Stomach (tissue), 9 donors: Measurements from ENCODE around the gene MED13L. TPM values are rescaled to one million over a fixed set of nuclear protein-coding genes. Genes with fewer than 3 reads are reported as not detected.

ENCODE experiments used
- DNase-seq, 2 donors: peaks; one replicate each; pipeline versions ENCODE4 v3.0.0 to v3.0.0-alpha.2; 2013 to 2019
- H3K27ac ChIP-seq, 5 donors: fragments of 200-600 bp in 4 of 5; sonication (generic) in 4 of 5; one replicate each; pipeline ENCODE4 v1.5.1; 2013 to 2019; ENCODE audit warnings: mild to moderate bottlenecking in 1 of 5, moderate library complexity in 1 of 5
- H3K27me3 ChIP-seq, 3 donors: fragments of 200-600 bp; sonication (generic); one replicate each; pipeline ENCODE4 v1.5.1; 2017 to 2019; ENCODE audit warnings: mixed run types in 1 of 3
- H3K36me3 ChIP-seq, 4 donors: fragments of 200-600 bp; sonication (generic); 1 replicate in 3 of 4; 2 replicates in 1 of 4; pipeline ENCODE4 v1.5.1; 2016 to 2019
- H3K4me1 ChIP-seq, 4 donors: fragments of 200-600 bp; sonication (generic); one replicate each; pipeline ENCODE4 v1.5.1; 2016 to 2019
- H3K4me3 ChIP-seq, 4 donors: fragments of 200-600 bp; sonication (generic) in 3 of 4; one replicate each; pipeline ENCODE4 v1.5.1; 2016 to 2019; ENCODE audit warnings: mild to moderate bottlenecking in 1 of 4
- H3K9me3 ChIP-seq, 4 donors: fragments of 200-600 bp; sonication (generic); one replicate each; pipeline ENCODE4 v1.5.1; 2016 to 2019
- EP300 ChIP-seq: sonication (generic); formaldehyde crosslinking; IDR thresholded peaks from one replicate; pipeline ENCODE4 v1.6.1; 2017; ENCODE audit warnings: antibody characterized with exemption
- POLR2A ChIP-seq, 4 donors: fragments of 450-650 bp; IDR thresholded peaks; one replicate each; pipeline ENCODE4 v1.6.1; 2016; ENCODE audit warnings: antibody characterized with exemption in 4 of 4, control low read depth in 2 of 4, mild to moderate bottlenecking in 1 of 4, moderate library complexity in 1 of 4
- POLR2AphosphoS5 ChIP-seq, 3 donors: sonication (generic); formaldehyde crosslinking; IDR thresholded peaks; one replicate each; pipeline ENCODE4 v1.6.1; 2016; ENCODE audit warnings: antibody characterized with exemption in 3 of 3
- WGBS, 5 donors: extraction: QIAGEN DNeasy Blood & Tissue Kit in 3 of 5; methylation state at CpG; one replicate each; pipeline versions ENCODE4 v1.1.5 to v1.1.7; 2013 to 2018; 5-methylcytosine and 5-hydroxymethylcytosine counted together
- intact Hi-C: fragments of 100-400 bp; cut with DNase I; formaldehyde crosslinking; loops from one replicate; pipeline ENCODE4 v1.15.1; 2023; ENCODE audit warnings: low total_unique reads
- polyA plus RNA-seq, 3 donors: library from polyadenylated mRNA; stranded (reverse); fragments of 200-250 nt; gene quantifications; one replicate each; pipeline ENCODE4 v1.2.3, GENCODE V29; 2013
- total RNA-seq, 5 donors: library from RNA; depleted of rRNA; stranded (reverse); fragments of >200 nt; gene quantifications; one replicate each; pipeline versions ENCODE4 v1.1.0 to v1.2.3, GENCODE V29; 2014 to 2016
- TF ChIP-seq, protein P1 (sequence below), 7 experiments: fragments of 450-650 bp in 4 of 7; fragments of 200-600 bp in 3 of 7; sonication (generic) in 3 of 7; IDR thresholded peaks; one replicate each; pipeline ENCODE4 v1.5.1; 2016 to 2019; ENCODE audit warnings: antibody characterized with exemption in 7 of 7, control low read depth in 2 of 7, mild to moderate bottlenecking in 1 of 7
- donor health status: healthy with polysubstance abuse.
- donor health status: Bipolar disorder and iron deficiency.
- donor health status: healthy.

Gene MED13L
- total and polyA plus RNA-seq, 8 donors: 10.4 to 305 (median 72.7) TPM

DNA sequence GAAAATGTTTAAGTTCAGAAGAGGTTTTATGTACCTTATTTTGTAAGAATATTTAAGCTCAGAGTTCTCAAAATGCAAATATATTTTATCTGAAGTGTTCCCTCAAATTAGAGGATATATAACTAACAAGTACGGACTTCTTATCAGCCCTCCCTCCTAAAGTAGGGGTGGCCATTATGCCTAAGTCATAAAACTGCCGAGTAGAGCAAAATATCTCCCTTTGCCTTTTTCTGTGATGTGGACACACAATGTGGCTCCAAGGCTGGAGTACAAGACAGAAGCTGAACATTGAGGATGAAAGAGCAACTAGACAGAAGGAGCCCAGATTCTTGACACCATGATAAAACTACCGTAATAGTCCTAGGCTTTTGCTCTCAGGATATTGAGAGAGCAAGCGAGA, 120.9 kb downstream of the MED13L start:
- no peaks in the 10 kb centered on the region for H3K36me3 ChIP-seq
- peaks cover 24 to 77% (median 52%) of the 10 kb centered on the region in 4 donors for H3K4me1 ChIP-seq
- no peaks in the 10 kb centered on the region for H3K9me3 ChIP-seq
- no peaks in the 10 kb centered on the region for H3K27me3 ChIP-seq
- H3K4me3 ChIP-seq: no peak overlapping the region
- TF ChIP-seq POLR2A (IDR thresholded peaks at IDR 0.05): no peak
- TF ChIP-seq POLR2AphosphoS5 (IDR thresholded peaks at IDR 0.05): no peak
- no peak for TF ChIP-seq EP300
- TF ChIP-seq, protein P1, sequence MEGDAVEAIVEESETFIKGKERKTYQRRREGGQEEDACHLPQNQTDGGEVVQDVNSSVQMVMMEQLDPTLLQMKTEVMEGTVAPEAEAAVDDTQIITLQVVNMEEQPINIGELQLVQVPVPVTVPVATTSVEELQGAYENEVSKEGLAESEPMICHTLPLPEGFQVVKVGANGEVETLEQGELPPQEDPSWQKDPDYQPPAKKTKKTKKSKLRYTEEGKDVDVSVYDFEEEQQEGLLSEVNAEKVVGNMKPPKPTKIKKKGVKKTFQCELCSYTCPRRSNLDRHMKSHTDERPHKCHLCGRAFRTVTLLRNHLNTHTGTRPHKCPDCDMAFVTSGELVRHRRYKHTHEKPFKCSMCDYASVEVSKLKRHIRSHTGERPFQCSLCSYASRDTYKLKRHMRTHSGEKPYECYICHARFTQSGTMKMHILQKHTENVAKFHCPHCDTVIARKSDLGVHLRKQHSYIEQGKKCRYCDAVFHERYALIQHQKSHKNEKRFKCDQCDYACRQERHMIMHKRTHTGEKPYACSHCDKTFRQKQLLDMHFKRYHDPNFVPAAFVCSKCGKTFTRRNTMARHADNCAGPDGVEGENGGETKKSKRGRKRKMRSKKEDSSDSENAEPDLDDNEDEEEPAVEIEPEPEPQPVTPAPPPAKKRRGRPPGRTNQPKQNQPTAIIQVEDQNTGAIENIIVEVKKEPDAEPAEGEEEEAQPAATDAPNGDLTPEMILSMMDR (IDR thresholded peaks at IDR 0.05): no peak
- WGBS, 5 donors: 77 to 88% (median 84%) methylated on average over 4 of the region's 4 CpGs
- no peak for DNase-seq
- H3K27ac ChIP-seq: no peak overlapping the region
- intact Hi-C loops: no loop called here

DNA sequence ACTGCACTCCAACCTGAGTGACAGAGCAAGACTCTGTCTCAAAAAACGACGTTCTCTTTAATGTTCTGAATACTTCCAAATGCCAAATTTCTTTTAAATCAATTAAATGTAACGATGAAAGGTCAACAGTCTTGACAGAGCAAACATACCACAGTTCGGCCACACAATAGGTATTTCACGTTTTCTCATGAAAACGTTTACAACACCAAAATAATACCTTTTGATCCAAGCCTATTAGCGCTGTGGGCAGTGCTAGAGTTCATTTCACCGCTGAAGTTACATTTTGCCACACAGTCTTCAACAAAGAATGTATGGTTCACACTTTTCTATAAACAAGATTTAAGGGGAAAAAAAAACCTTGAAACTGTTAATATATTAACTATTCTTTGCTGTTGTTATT, 122.1 kb downstream of the MED13L start:
- no peak for TF ChIP-seq EP300
- no peak overlapping the region for H3K27ac ChIP-seq
- peaks cover 22 to 72% (median 48%) of the 10 kb centered on the region in 4 donors for H3K4me1 ChIP-seq
- H3K9me3 ChIP-seq: no peaks in the 10 kb centered on the region
- no peaks in the 10 kb centered on the region for H3K36me3 ChIP-seq
- DNase-seq: no peak
- intact Hi-C loops: no loop called here
- H3K27me3 ChIP-seq: no peaks in the 10 kb centered on the region
- no peak overlapping the region for H3K4me3 ChIP-seq
- 76 to 82% (median 77%) methylated on average over 8 of the region's 8 CpGs for WGBS, 5 donors

DNA sequence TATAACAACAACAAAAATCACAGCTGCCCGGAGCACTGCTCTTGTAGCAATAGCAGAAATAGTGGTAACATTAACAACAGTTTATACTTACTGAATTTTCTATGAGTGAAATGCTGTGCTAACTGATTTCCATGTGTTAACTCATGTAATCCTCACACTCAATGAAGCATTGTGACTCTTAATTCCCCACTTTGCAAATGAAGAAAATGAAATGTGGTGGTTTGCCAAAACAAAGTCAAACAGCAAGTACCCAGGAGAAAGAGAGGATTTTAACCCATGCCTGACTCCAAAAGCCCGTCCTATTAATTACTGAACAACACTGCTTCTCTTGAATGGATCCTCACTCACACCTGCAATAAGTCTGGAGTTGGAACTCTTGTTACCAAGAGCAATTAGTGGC, 123.5 kb downstream of the MED13L start:
- TF ChIP-seq, protein P1 (IDR thresholded peaks at IDR 0.05): no peak
- Histone ChIP-seq H3K4me1 (peaks cover 21 to 72% (median 48%) of the 10 kb centered on the region in 4 donors), H3K36me3 (no peaks in the 10 kb centered on the region), H3K4me3 (no peak overlapping the region), H3K9me3 (no peaks in the 10 kb centered on the region), H3K27ac (no peak overlapping the region), H3K27me3 (no peaks in the 10 kb centered on the region)
- 52 to 73% (median 64%) methylated on average over 2 of the region's 2 CpGs for WGBS, 5 donors
- DNase-seq: no peak
- intact Hi-C loops: no loop called here

DNA sequence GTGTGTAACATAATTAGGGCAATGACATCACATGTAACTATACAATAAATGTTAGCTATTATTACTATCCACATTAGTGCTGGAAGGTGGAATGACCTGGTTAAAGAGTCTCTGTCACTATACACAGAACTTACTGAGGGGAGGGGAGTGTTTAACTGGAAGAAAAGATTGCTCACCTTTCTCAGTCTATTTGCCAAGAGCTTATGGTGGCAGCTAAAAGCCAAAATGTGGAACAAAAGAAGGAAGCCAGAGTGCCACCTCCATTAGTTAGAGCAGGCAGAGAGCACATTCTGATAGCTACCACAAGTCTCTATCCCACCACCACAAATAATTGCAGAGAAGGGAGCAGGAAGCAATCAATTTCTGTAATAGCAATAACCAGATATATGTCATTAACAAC, 124.4 kb downstream of the MED13L start:
- H3K4me1 ChIP-seq: peaks cover 21 to 72% (median 48%) of the 10 kb centered on the region in 4 donors
- intact Hi-C loops: no loop called here
- no peaks in the 10 kb centered on the region for H3K9me3 ChIP-seq
- H3K4me3 ChIP-seq: no peak overlapping the region
- H3K27me3 ChIP-seq: no peaks in the 10 kb centered on the region
- TF ChIP-seq POLR2AphosphoS5 (IDR thresholded peaks at IDR 0.05): no peak
- TF ChIP-seq, protein P1 (IDR thresholded peaks at IDR 0.05): no peak
- no peak for TF ChIP-seq EP300
- TF ChIP-seq POLR2A (IDR thresholded peaks at IDR 0.05): no peak
- H3K27ac ChIP-seq: no peak overlapping the region
- no peak for DNase-seq
- H3K36me3 ChIP-seq: no peaks in the 10 kb centered on the region

DNA sequence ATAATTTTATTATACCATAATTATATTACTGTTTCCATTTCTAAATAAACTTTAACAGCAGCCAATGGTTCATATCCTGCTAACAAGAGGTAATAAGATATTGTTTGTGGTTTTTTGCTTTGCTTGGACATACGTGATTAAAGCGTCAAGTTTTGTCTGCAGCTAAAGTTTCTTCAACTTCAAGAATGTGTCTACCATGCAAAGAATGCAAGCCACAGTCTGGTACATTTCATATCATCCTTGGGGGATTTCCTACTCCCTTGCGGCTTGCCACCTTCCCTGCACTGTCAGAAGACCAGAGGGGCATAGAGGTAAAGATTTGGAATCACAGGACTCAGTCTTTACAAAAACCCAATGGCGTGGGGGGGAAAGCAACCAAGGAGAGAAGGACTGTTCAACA, 125.2 kb downstream of the MED13L start:
- Histone ChIP-seq H3K9me3 (no peaks in the 10 kb centered on the region), H3K36me3 (no peaks in the 10 kb centered on the region), H3K4me1 (peaks cover 20 to 75% (median 46%) of the 10 kb centered on the region in 4 donors), H3K27me3 (no peaks in the 10 kb centered on the region), H3K27ac (no peak overlapping the region), H3K4me3 (no peak overlapping the region)
- DNase-seq: no peak
- WGBS, 5 donors: 63 to 75% (median 70%) methylated on average over 4 of the region's 4 CpGs
- intact Hi-C loops: no loop called here
- no peak for TF ChIP-seq EP300
- TF ChIP-seq, protein P1 (IDR thresholded peaks at IDR 0.05): no peak
- TF ChIP-seq POLR2AphosphoS5 (IDR thresholded peaks at IDR 0.05): no peak
- TF ChIP-seq POLR2A (IDR thresholded peaks at IDR 0.05): no peak
